ENCODE measurements around the gene TMEM191C. TPM values are rescaled to one million over a fixed set of nuclear protein-coding genes. Genes with fewer than 3 reads are reported as not detected.

Gene TMEM191C
- total and polyA plus RNA-seq, 11 donors = 0.14 to 1.7 (median 0.47) TPM; not detected in 1

DNA sequence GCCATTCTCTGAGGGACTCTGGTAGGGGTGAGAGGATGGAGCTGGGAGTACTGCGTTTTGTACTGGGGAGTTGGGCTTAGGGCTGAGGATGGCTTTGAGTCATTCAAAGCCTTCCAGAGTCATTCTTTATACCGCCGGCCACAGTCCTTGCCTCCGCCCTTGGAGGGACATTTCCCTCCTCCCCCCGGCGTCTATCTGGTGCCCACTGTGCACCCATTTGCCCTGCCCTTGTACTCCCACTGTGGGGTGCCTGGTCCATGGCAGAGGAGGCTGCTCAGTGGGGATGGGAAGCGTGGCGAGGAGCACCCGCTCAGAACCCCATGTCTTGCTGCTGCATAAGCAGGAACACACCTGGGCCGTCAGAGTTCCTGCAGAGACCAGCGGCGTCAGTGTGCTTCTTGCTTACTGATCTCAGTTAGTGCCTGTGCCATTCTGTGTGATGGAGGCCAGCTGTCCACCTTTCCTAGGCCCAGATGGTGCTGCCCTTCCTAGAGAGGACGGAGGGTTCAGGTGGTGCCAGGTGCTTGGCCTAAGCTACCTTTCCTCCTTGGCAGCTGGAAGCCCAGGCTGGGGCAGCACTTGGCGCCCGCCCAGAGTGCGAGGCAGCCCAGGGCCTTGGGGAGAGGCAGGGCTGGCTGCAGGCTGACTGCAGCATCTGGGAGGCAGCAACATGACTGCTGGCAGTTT, 23.3 kb upstream of the TMEM191C start:
- peaks cover 0 to 8% (median 0%) of the 10 kb centered on the region in 12 donors for H3K4me1 ChIP-seq
- intact Hi-C loops (cut with DNase I) = no loop called here
- TF ChIP-seq POLR2A (IDR thresholded peaks at IDR 0.05) = no peak
- TF ChIP-seq, protein P1, sequence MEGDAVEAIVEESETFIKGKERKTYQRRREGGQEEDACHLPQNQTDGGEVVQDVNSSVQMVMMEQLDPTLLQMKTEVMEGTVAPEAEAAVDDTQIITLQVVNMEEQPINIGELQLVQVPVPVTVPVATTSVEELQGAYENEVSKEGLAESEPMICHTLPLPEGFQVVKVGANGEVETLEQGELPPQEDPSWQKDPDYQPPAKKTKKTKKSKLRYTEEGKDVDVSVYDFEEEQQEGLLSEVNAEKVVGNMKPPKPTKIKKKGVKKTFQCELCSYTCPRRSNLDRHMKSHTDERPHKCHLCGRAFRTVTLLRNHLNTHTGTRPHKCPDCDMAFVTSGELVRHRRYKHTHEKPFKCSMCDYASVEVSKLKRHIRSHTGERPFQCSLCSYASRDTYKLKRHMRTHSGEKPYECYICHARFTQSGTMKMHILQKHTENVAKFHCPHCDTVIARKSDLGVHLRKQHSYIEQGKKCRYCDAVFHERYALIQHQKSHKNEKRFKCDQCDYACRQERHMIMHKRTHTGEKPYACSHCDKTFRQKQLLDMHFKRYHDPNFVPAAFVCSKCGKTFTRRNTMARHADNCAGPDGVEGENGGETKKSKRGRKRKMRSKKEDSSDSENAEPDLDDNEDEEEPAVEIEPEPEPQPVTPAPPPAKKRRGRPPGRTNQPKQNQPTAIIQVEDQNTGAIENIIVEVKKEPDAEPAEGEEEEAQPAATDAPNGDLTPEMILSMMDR (IDR thresholded peaks at IDR 0.05) = no peak
- H3K27ac ChIP-seq = no peak overlapping the region
- no peaks in the 10 kb centered on the region for H3K9me3 ChIP-seq
- WGBS, 4 donors = 90 to 93% (median 91%) methylated on average over 16 of the region's 16 CpGs
- H3K4me3 ChIP-seq = no peak overlapping the region
- ATAC-seq (no peak), DNase-seq (peak in 3 of 5 donors; percentile 11 to 22 (median 16))
- peaks cover 0 to 41% (median 23%) of the 10 kb centered on the region in 9 donors for H3K36me3 ChIP-seq
- H3K27me3 ChIP-seq = no peaks in the 10 kb centered on the region

DNA sequence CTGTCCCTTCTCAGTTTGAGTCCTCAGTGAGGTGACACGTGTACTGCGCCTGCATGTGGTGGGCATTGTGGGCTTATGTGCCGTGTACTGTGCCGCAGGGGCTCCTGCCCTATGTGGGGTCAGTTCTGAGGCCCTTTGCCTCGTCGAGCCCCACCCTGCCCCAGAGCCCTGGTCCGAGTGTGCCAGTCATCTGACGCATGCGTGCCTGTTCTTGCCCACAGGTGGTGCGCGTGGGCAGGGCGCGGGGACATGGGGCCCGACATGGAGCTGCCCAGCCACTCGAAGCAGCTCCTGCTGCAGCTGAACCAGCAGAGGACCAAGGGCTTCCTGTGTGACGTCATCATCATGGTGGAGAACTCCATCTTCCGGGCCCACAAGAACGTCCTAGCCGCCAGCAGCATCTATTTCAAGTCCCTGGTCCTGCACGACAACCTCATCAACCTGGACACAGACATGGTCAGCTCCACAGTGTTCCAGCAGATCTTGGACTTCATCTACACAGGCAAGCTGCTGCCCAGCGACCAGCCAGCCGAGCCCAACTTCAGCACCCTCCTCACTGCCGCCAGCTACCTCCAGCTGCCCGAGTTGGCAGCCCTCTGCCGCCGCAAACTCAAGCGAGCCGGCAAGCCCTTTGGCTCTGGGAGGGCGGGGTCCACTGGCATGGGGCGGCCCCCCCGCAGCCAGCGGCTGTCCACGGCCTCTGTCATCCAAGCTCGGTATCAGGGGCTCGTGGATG, 22.3 kb upstream of the TMEM191C start:
- Histone ChIP-seq H3K36me3 (peaks cover 0 to 41% (median 23%) of the 10 kb centered on the region in 9 donors), H3K4me1 (peaks cover 0 to 8% (median 0%) of the 10 kb centered on the region in 12 donors), H3K9me3 (no peaks in the 10 kb centered on the region), H3K4me3 (no peak overlapping the region), H3K27me3 (no peaks in the 10 kb centered on the region), H3K27ac (no peak overlapping the region)
- TF ChIP-seq, protein P1 (IDR thresholded peaks at IDR 0.05) = no peak
- no peak for TF ChIP-seq POLR2A (IDR thresholded peaks at IDR 0.05)
- intact Hi-C loops (cut with DNase I) = no loop called here
- 93 to 95% (median 94%) methylated on average over 31 to 35 of the region's 35 CpGs for WGBS, 4 donors
- peak in 2 of 5 donors; percentile 16 to 22 for DNase-seq
- ATAC-seq = no peak

DNA sequence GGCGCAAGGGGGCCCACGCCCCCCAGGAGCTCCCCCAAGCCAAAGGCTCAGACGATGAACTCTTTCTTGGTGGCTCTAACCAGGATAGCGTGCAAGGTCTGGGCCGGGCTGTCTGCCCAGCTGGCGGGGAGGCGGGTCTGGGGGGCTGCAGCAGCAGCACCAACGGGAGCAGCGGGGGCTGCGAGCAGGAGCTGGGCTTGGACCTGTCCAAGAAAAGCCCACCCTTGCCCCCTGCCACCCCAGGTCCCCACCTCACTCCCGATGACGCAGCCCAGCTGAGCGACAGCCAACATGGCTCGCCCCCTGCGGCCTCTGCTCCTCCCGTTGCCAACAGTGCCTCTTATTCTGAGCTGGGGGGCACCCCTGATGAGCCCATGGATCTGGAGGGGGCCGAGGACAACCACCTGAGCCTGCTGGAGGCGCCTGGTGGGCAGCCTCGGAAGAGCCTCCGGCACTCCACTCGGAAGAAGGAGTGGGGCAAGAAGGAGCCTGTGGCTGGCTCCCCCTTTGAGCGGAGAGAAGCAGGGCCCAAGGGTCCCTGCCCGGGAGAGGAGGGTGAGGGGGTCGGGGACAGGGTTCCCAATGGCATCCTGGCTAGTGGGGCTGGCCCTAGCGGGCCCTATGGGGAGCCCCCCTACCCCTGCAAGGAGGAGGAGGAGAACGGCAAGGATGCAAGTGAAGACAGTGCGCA, 21.6 kb upstream of the TMEM191C start:
- WGBS, 4 donors = 94 to 96% (median 95%) methylated on average over 19 to 27 of the region's 27 CpGs
- peaks cover 0 to 41% (median 23%) of the 10 kb centered on the region in 9 donors for H3K36me3 ChIP-seq
- no peaks in the 10 kb centered on the region for H3K27me3 ChIP-seq
- H3K27ac ChIP-seq = no peak overlapping the region
- intact Hi-C loops (cut with DNase I) = no loop called here
- ATAC-seq = no peak
- H3K4me3 ChIP-seq = no peak overlapping the region
- no peaks in the 10 kb centered on the region for H3K9me3 ChIP-seq
- TF ChIP-seq, protein P1 (IDR thresholded peaks at IDR 0.05) = no peak
- no peak for TF ChIP-seq POLR2A (IDR thresholded peaks at IDR 0.05)
- DNase-seq = peak in 2 of 5 donors; percentile 10 to 13
- peaks cover 0 to 8% (median 0%) of the 10 kb centered on the region in 12 donors for H3K4me1 ChIP-seq

Data from heart left ventricle (tissue), 16 donors.